Measurements from ENCODE around the gene RNF126.

RNF126 gene

DNA sequence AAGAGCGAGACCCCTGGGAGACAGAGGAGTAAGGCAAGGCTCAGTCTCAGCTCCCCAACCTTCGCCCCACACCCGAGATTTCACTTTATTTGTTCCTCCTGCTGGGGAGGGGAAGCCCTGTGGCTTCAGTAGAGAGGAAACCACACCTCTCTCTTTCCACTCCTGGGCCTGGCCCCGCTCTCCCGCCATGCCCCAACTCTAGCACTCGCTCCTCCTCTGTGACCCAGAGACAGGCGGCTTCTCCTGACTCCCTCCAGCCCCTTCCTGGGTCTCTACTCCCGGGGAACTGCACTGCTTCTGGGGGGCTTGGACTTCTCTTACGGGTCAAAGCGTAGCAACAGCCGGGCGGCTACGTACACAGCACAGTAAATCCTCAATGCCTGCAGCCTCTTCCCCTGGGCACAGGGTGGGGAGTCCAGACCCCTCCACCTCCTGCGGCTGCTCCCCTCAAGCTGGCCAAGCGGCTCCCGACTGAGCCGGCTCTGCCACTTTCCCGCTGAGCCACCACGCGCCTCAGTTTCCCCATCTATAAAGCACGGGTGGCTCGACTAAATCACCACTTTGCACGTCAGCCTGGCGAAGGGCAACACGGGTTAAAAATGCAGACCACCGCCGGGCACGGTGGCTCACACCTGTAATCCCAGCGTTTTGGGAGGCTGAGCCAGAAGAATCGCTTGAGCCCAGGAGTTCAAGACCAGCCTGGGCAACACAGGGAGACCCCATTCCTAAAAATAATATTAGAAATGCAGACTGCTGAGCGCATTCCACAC is 1.4 kb downstream of the RNF126 start:
- peak overlapping the region; percentile 91 to 99 (median 98) for H3K9ac ChIP-seq
- peaks cover 44 to 78% (median 64%) of the 10 kb centered on the region in 10 experiments for H3K4me1 ChIP-seq
- H3K4me2 ChIP-seq: peak overlapping the region; percentile 93 to 100 (median 99)
- H3K9me3 ChIP-seq (replicated peaks in 1 of 11): peaks cover 0 to 2% (median under 1%) of the 10 kb centered on the region in 11 experiments; a peak in 8 of 22 replicates
- no peaks in the 10 kb centered on the region for H3K27me3 ChIP-seq
- peaks cover 55 to 64% (median 63%) of the 10 kb centered on the region in 11 experiments for H4K20me1 ChIP-seq
- H3K27ac ChIP-seq: peak overlapping the region; percentile 72 to 98 (median 95); a peak in 21 of 22 replicates
- H3K36me3 ChIP-seq: peaks cover 22 to 46% (median 30%) of the 10 kb centered on the region in 11 experiments; a peak in 21 of 22 replicates
- H3K4me3 ChIP-seq: peak overlapping the region; percentile 90 to 100 (median 100)
- TF ChIP-seq Cebpa-rat (IDR thresholded peaks at IDR 0.05): no peak

DNA sequence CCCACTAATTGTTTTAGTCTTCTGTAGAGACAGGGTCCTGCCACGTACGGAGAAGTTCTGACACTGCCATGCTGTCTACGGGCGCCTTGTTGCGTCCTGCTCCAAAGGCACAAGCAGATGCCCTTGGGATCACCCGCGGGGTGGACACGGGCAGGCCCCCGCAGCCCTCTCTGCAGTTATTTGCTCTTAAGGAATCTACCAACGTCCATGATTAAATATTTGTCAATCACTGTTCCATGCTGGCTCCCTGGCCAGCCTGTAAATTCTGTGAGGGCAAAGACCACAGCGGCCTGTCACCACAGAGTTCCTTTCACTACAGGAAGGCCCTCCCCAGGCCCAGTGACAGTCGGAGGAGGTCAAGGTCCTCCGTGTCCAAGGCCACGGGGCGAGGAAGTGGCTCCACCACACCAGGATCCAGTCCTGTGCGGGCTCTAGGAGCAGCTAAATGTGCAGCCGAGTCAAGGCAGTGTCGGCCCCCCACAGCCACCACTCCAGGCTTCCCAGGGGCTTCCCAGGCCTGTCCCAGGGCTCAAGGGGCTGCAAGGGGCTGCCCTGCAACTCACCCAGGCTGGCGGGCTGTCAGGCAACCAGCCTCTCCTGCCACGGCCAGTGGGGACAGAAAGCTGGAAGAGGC is 2.1 kb downstream of the RNF126 start:
- Histone ChIP-seq H3K9ac (peak overlapping the region; percentile 91 to 99 (median 98)), H3K9me3 (replicated peaks in 1 of 11) (no peaks in the 10 kb centered on the region), H4K20me1 (peaks cover 62 to 71% (median 70%) of the 10 kb centered on the region in 11 experiments), H3K4me1 (peaks cover 44 to 81% (median 68%) of the 10 kb centered on the region in 10 experiments), H3K4me3 (peak overlapping the region; percentile 90 to 100 (median 100)), H3K27ac (peak overlapping the region; percentile 72 to 98 (median 95); a peak in 21 of 22 replicates), H3K36me3 (peaks cover 28 to 52% (median 35%) of the 10 kb centered on the region in 11 experiments; a peak in 21 of 22 replicates), H3K27me3 (no peaks in the 10 kb centered on the region), H3K4me2 (peak overlapping the region; percentile 93 to 100 (median 99))
- TF ChIP-seq Cebpa-rat (IDR thresholded peaks at IDR 0.05): no peak

DNA sequence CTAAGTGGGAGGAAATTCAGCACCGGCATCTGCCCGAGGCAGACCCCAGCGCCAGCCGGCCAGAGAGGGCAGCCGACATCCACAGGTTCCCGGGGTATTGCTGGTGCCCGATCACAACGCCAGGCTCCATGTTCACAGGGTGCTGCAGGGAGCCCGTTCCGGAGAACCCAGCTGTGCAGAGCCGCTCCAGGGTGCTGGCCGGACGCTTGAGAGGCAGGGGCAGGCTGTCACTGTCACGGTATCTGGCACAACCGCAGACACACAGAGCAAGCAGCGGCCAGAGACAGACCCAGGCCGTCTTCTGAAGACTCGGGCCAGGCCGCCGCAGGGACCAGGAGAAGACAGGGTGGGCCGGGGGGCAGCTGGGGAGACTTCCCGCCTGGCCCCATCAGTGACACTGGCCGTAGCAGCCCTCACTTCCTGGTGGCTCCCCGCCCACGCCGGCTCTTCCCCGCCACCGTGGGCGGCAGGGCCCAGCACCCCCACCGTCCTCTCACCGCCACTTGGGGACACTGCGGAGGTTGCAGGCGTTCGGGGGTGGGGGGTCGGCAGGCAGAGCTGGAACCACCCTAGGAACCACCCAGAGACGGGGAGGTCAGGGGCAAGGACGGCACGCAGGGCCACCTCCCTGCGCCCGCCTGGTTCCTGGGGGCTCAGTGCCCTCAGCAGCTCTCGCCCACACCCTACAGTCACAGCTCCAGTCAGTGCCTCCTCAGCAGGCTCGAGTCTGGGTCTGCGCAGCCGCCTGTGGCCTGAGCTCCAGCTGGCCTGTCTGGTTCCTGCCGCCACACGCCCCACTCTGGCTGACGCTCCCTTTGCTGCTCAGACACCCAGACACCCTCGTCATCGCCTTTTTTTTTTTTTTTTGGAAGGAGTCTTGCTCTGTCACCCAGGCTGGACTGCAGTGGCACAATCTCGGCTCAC is 3.8 kb downstream of the RNF126 start:
- Histone ChIP-seq H3K27ac (peak overlapping the region in 6 of 11 experiments; percentile 21 to 98 (median 68); a peak in 11 of 22 replicates), H4K20me1 (peaks cover 80 to 88% (median 87%) of the 10 kb centered on the region in 11 experiments), H3K36me3 (peaks cover 28 to 70% (median 50%) of the 10 kb centered on the region in 11 experiments), H3K4me1 (peaks cover 32 to 64% (median 57%) of the 10 kb centered on the region in 10 experiments), H3K27me3 (no peaks in the 10 kb centered on the region), H3K9me3 (replicated peaks in 1 of 11) (no peaks in the 10 kb centered on the region), H3K9ac (peak overlapping the region; percentile 33 to 99 (median 98); a peak in 15 of 22 replicates), H3K4me3 (peak overlapping the region in 1 of 10 experiments; percentile 19; a peak in 1 of 20 replicates), H3K4me2 (peak overlapping the region; percentile 93 to 100 (median 99); a peak in 21 of 22 replicates)
- no peak for TF ChIP-seq Cebpa-rat (IDR thresholded peaks at IDR 0.05)

DNA sequence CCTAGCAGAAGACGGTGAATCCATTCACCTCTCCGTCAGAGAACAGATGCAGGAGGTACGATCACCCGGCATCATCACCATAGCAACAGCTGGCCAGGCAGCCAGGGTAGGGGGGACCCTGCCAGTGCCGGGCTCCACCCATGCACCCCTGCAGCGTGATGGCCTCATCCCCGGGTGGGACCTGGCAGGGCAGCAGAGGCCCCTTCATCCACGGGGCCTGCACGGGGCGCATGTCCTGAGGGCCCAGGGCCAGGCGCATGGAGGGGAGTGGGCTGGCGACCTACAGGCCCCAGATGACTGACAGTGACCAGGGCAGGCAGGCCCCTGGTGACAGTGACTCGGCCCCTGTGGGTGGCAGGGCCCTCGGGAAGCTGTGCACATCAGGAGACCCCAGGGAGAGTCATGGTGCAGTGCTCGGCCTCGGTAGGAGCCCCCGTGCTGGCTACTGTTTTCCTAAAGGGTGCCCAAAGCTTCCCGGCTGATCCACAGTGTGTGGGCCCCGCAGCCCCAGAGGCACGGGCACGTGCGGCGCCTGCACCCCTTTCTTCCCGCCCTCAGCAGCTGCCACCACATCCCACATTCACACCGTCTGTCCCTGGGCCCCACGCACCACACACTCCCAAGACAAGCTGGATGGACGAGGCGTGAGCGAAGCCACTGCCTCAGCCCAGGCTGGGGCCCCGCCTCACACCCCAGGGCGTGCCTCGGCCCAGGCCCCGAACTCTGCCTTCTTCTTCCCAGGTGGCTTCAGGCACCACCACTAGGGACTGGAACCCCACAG is 4.8 kb downstream of the RNF126 start:
- Histone ChIP-seq H3K36me3 (peaks cover 37 to 79% (median 59%) of the 10 kb centered on the region in 11 experiments), H3K4me1 (peaks cover 23 to 55% (median 48%) of the 10 kb centered on the region in 10 experiments), H3K4me2 (peak overlapping the region in 4 of 11 experiments; percentile 10 to 100 (median 98); a peak in 6 of 22 replicates), H3K4me3 (no peak overlapping the region), H3K27me3 (no peaks in the 10 kb centered on the region), H3K9ac (peak overlapping the region; percentile 11 to 99 (median 94); a peak in 17 of 22 replicates), H4K20me1 (peaks cover 89 to 97% (median 96%) of the 10 kb centered on the region in 11 experiments), H3K27ac (peak overlapping the region in 1 of 11 experiments; percentile 98; a peak in 2 of 22 replicates), H3K9me3 (replicated peaks in 1 of 11) (no peaks in the 10 kb centered on the region)
- no peak for TF ChIP-seq Cebpa-rat (IDR thresholded peaks at IDR 0.05)

DNA sequence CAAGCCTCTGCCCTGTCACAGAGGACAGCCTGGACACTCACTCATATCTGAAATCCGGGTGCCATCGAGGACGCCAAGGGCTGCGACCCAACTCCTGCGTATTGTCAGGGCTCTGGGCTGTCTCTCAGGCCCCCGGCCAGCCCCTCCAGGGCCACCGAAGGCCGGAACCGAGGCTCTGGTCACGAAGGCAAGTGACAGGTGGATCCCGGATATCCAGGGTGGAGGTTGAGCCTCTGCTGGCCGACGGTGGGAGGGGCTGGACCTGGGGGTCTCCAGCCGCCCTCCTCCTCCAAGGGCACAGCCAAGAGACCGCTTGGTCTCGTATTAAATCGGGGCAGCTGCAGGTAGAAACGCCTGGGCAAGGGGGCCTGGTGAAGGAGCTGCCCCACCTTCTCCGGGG is 5.4 kb downstream of the RNF126 start:
- H3K27ac ChIP-seq: no peak overlapping the region; a peak in 1 of 22 replicates
- peaks cover 44 to 85% (median 66%) of the 10 kb centered on the region in 11 experiments for H3K36me3 ChIP-seq

GRCh38 chr19:656751-657559 is 6.1 kb downstream of the RNF126 start:
- Histone ChIP-seq H3K9ac (peak overlapping the region in 9 of 11 experiments; percentile 31 to 99 (median 94); a peak in 14 of 22 replicates), H3K36me3 (peaks cover 50 to 92% (median 72%) of the 10 kb centered on the region in 11 experiments), H3K27me3 (no peaks in the 10 kb centered on the region), H3K4me3 (no peak overlapping the region), H3K4me1 (peaks cover 23 to 55% (median 48%) of the 10 kb centered on the region in 10 experiments), H3K27ac (peak overlapping the region in 1 of 11 experiments; percentile 5; a peak in 2 of 22 replicates), H4K20me1 (peaks cover 100% of the 10 kb centered on the region in 11 experiments), H3K4me2 (peak overlapping the region in 3 of 11 experiments; percentile 5 to 28 (median 12); a peak in 1 of 22 replicates), H3K9me3 (replicated peaks in 1 of 11) (no peaks in the 10 kb centered on the region)
- TF ChIP-seq Cebpa-rat (IDR thresholded peaks at IDR 0.05): no peak

More for the DNA sequence above, 5.4 kb downstream of the RNF126 start:
- H3K4me3 ChIP-seq: no peak overlapping the region
- no peaks in the 10 kb centered on the region for H3K9me3 ChIP-seq (replicated peaks in 1 of 11)
- peak overlapping the region in 10 of 11 experiments; percentile 11 to 99 (median 96); a peak in 16 of 22 replicates for H3K9ac ChIP-seq
- H3K4me2 ChIP-seq: peak overlapping the region in 2 of 11 experiments; percentile 3 to 10; a peak in 2 of 22 replicates
- peaks cover 95 to 100% (median 100%) of the 10 kb centered on the region in 11 experiments for H4K20me1 ChIP-seq
- no peaks in the 10 kb centered on the region for H3K27me3 ChIP-seq
- TF ChIP-seq Cebpa-rat (IDR thresholded peaks at IDR 0.05): no peak
- H3K4me1 ChIP-seq: peaks cover 23 to 55% (median 48%) of the 10 kb centered on the region in 10 experiments

DNA sequence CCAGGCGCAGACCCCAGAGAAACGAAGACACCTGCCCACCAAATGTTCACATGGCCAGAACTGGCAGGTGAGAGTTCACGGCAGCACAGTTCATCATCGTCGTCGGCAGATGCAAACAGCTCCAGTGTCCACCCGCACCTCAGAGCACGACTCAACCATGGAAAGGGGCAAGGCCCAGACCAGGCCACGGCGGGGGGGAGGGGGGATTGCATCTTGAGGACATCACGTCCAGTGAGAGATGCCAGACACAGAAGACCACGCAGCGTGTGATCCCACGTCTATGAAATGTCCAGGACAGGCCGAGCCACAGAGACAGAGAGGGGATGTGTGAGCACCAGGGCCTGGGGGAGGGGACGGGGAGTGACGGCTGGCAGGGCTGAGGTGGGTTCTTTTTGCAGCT is 7.3 kb downstream of the RNF126 start:
- no peak overlapping the region for H3K27ac ChIP-seq
- peaks cover 63 to 99% (median 85%) of the 10 kb centered on the region in 11 experiments for H3K36me3 ChIP-seq
- H3K4me1 ChIP-seq: peaks cover 16 to 42% (median 40%) of the 10 kb centered on the region in 10 experiments
- H4K20me1 ChIP-seq: peaks cover 100% of the 10 kb centered on the region in 11 experiments
- peak overlapping the region in 3 of 11 experiments; percentile 20 to 59 (median 29); a peak in 3 of 22 replicates for H3K9ac ChIP-seq
- no peak overlapping the region for H3K4me2 ChIP-seq
- no peaks in the 10 kb centered on the region for H3K9me3 ChIP-seq (replicated peaks in 1 of 11)
- TF ChIP-seq Cebpa-rat (IDR thresholded peaks at IDR 0.05): no peak
- H3K4me3 ChIP-seq: no peak overlapping the region
- H3K27me3 ChIP-seq: no peaks in the 10 kb centered on the region
